ENCODE results near the gene DUSP7.

- TF ChIP-seq POLR2A (IDR thresholded peaks at IDR 0.05; ENCODE audit: low read depth, low read length) (no peak), POLR2AphosphoS5 (IDR thresholded peaks at IDR 0.05; ENCODE audit: low read depth, low read length) (no peak)
These were observed 53.6 kb downstream of the DUSP7 start for GRCh38 chr3:52002748-52003147.
